ENCODE results near the gene CSTA. TPM values are rescaled to one million over a fixed set of nuclear protein-coding genes. Genes with fewer than 3 reads are reported as not detected.

Gene CSTA
- total and polyA plus RNA-seq, 2 of the 8 experiments (the other 6 are each of a cell fraction or from before 2014, with no cell fraction given): not detected

GRCh38 chr3:122301063-122301462 is 24.0 kb upstream of the CSTA start:
- no peak overlapping the region for H3K56ac ChIP-seq (replicated peaks; ENCODE audit: insufficient read length, low read depth, low read length)
- no peaks in the 10 kb centered on the region for H3K27me3 ChIP-seq (replicated peaks in 1 of 4; ENCODE audit: control insufficient read depth in 3 of 4, extremely low read depth in 1 of 4, insufficient read depth in 3 of 4, low read length in 3 of 4)
- no peak overlapping the region for H2BK15ac ChIP-seq (ENCODE audit: low read length)
- no peaks in the 10 kb centered on the region for H3K79me2 ChIP-seq (ENCODE audit: control insufficient read depth in 1 of 2, insufficient read depth in 2 of 2, low read length in 2 of 2)
- no peak for DNase-seq (ENCODE audit: low read depth in 1 of 2, low spot score in 2 of 2)
- no peak overlapping the region for H2AK5ac ChIP-seq (ENCODE audit: low read depth, low read length)
- CTCF ChIA-PET (ENCODE audit: partially characterized antibody): interaction anchor here (1.2 to 2.6 kb wide), 8 partner anchors 9 to 198 kb away, joined by 4 to 34 read pairs (median 7); no protein-coding TSS in a partner anchor
- H3K9me3 ChIP-seq (ENCODE audit: insufficient read depth in 2 of 2, low read depth in 1 of 2, low read length in 1 of 2): no peaks in the 10 kb centered on the region
- H4K5ac ChIP-seq (ENCODE audit: insufficient read length, low read depth, low read length): no peak overlapping the region
- H2BK5ac ChIP-seq (ENCODE audit: low read depth, low read length): no peak overlapping the region
- H4K20me1 ChIP-seq (replicated peaks in 1 of 2; ENCODE audit: control insufficient read depth in 1 of 2, insufficient read depth in 2 of 2, low read length in 2 of 2): no peaks in the 10 kb centered on the region
- H3K18ac ChIP-seq (ENCODE audit: extremely low read depth, low read length): no peak overlapping the region
- H2BK120ac ChIP-seq (replicated peaks; ENCODE audit: low read depth, low read length): no peak overlapping the region
- no peak overlapping the region for H3K4me2 ChIP-seq (ENCODE audit: insufficient read depth in 1 of 2, low read depth in 2 of 2, low read length in 2 of 2)
- no peak overlapping the region for H4K8ac ChIP-seq (ENCODE audit: extremely low read depth, insufficient read depth, low read length)
- no peaks in the 10 kb centered on the region for H3K4me1 ChIP-seq (replicated peaks in 1 of 4; ENCODE audit: control insufficient read depth in 3 of 4, insufficient read depth in 4 of 4, low read length in 3 of 4)
- H3K23ac ChIP-seq (ENCODE audit: insufficient read length): no peak overlapping the region
- H3K23me2 ChIP-seq (ENCODE audit: low read depth, low read length): no peaks in the 10 kb centered on the region
- no peak for FAIRE-seq
- H2BK12ac ChIP-seq (ENCODE audit: low read depth, low read length): no peak overlapping the region
- no peaks in the 10 kb centered on the region for H3K36me3 ChIP-seq (ENCODE audit: control insufficient read depth in 2 of 4, insufficient read depth in 4 of 4, low read length in 3 of 4)
- H2AFZ ChIP-seq (ENCODE audit: low read length): no peak overlapping the region
- no peaks in the 10 kb centered on the region for H3K79me1 ChIP-seq (ENCODE audit: low read depth, low read length)
- no peak overlapping the region for H2BK20ac ChIP-seq (ENCODE audit: low read length)
- no peak overlapping the region for H3K9ac ChIP-seq (replicated peaks in 1 of 4; ENCODE audit: extremely low read depth in 1 of 4, low read depth in 3 of 4, low read length in 3 of 4)
- H3K27ac ChIP-seq (ENCODE audit: low read depth, low read length): no peak overlapping the region
- no peak overlapping the region for H3K14ac ChIP-seq (ENCODE audit: insufficient read length)
- no peak overlapping the region for H4K91ac ChIP-seq (replicated peaks; ENCODE audit: insufficient read length, low read length)
- H3K4ac ChIP-seq (replicated peaks; ENCODE audit: insufficient read length, low read depth, low read length): no peak overlapping the region
- POLR2A ChIA-PET (ENCODE audit: partially characterized antibody): no interaction called here
- no peak overlapping the region for H3K4me3 ChIP-seq (ENCODE audit: extremely low read depth in 1 of 4, insufficient read depth in 2 of 4, low read depth in 3 of 4, low read length in 4 of 4)
- TF ChIP-seq BRCA1 (IDR thresholded peaks at IDR 0.05; ENCODE audit: low read depth, low read length) (no peak), KDM4A (IDR thresholded peaks at IDR 0.05; ENCODE audit: low read depth, low read length, severe bottlenecking) (no peak)

Data from H1 (cell line).